Amniotic stem cell (primary cell): ENCODE data around the gene PRPF8.

Source experiments
- DNase-seq: peaks from one replicate; lab custom pipeline; 2025; lab: John Stamatoyannopoulos, UW

The PRPF8 gene

GRCh38 chr17:1644493-1645206 lies 40.0 kb downstream of the PRPF8 start:
- DNase-seq = no peak

- DNase-seq = no peak
Observed at GRCh38 chr17:1643999-1644492, 40.6 kb downstream of the PRPF8 start.

- DNase-seq = no peak
Observed at GRCh38 chr17:1643293-1643998, 41.2 kb downstream of the PRPF8 start.

- DNase-seq = no peak
Observed at GRCh38 chr17:1641065-1641403, 43.6 kb downstream of the PRPF8 start.

GRCh38 chr17:1640329-1641064 lies 44.2 kb downstream of the PRPF8 start:
- DNase-seq = no peak

GRCh38 chr17:1639549-1640180 lies 45.0 kb downstream of the PRPF8 start:
- no peak for DNase-seq

GRCh38 chr17:1638624-1639300 lies 45.9 kb downstream of the PRPF8 start:
- no peak for DNase-seq

GRCh38 chr17:1638171-1638590 lies 46.5 kb downstream of the PRPF8 start:
- DNase-seq = no peak

- DNase-seq = no peak
Observed at GRCh38 chr17:1636732-1637285, 47.9 kb downstream of the PRPF8 start.

GRCh38 chr17:1635675-1636465 lies 48.8 kb downstream of the PRPF8 start:
- no peak for DNase-seq

GRCh38 chr17:1634841-1635650 lies 49.6 kb downstream of the PRPF8 start:
- DNase-seq = no peak

GRCh38 chr17:1630662-1631061 lies 54.0 kb downstream of the PRPF8 start:
- DNase-seq = no peak

- DNase-seq = no peak
Observed at GRCh38 chr17:1629504-1630310, 55.0 kb downstream of the PRPF8 start.

- DNase-seq = peak; percentile 72
Observed at GRCh38 chr17:1628856-1629503, 55.7 kb downstream of the PRPF8 start.

- peak; percentile 45 for DNase-seq
Observed at GRCh38 chr17:1627982-1628855, 56.4 kb downstream of the PRPF8 start, which contains the start of gene SLC43A2. Gene SLC43A2, minus strand, starts transcription at chr17:1628834. Its CDS starts 960 bp downstream, at chr17:1627874.

- DNase-seq = no peak
Observed at GRCh38 chr17:1627182-1627981, 57.3 kb downstream of the PRPF8 start.
